ENCODE measurements around the gene ANGPTL8.

- TF ChIP-seq ZNF652 (CRISPR knock-in tag; IDR thresholded peaks at IDR 0.05; ENCODE audit: borderline replicate concordance, low read depth) = no peak
- TF ChIP-seq CTCF (CRISPR knock-in tag; IDR thresholded peaks at IDR 0.05) = no peak
- TF ChIP-seq MXI1 (IDR thresholded peaks at IDR 0.05; ENCODE audit: borderline replicate concordance, low read depth, low read length) = no peak
- no peak for TF ChIP-seq JUND (CRISPR knock-in tag; IDR thresholded peaks at IDR 0.05)
- no peak for TF ChIP-seq ZNF24 (IDR thresholded peaks at IDR 0.05)
- no peak for TF ChIP-seq FIP1L1 (IDR thresholded peaks at IDR 0.05; ENCODE audit: borderline replicate concordance, insufficient read depth, low read depth, low read length)
- no peak for TF ChIP-seq ZC3H13 (CRISPR knock-in tag; IDR thresholded peaks at IDR 0.05)
- no peak for TF ChIP-seq TAF1 (CRISPR knock-in tag; IDR thresholded peaks at IDR 0.05)
- TF ChIP-seq NCOA2 (CRISPR knock-in tag; IDR thresholded peaks at IDR 0.05) = 0 out of 2 replicates have a peak, but pooled peaks have one; percentile 15
- TF ChIP-seq HES4 (CRISPR knock-in tag; IDR thresholded peaks at IDR 0.05; ENCODE audit: borderline replicate concordance) = no peak
- no peak for TF ChIP-seq POLR2A (IDR thresholded peaks at IDR 0.05; ENCODE audit: insufficient read depth in 1 of 2, low read depth in 2 of 2, low read length in 2 of 2)
- no peak for TF ChIP-seq HOXA3 (CRISPR knock-in tag; IDR thresholded peaks at IDR 0.05)
- no peak for TF ChIP-seq ZNF678 (CRISPR knock-in tag; IDR thresholded peaks at IDR 0.05)
- no peak for TF ChIP-seq BCL3 (CRISPR knock-in tag; IDR thresholded peaks at IDR 0.05)
These were observed 16.8 kb downstream of the ANGPTL8 start for GRCh38 chr19:11256189-11256588.

Data from HepG2 (cell line).